Hippocampal formation (tissue), 2 donors: Measurements from ENCODE around the gene LSM2.

Experiments
- DNase-seq, 2 donors: peaks; one replicate each; lab custom pipeline; 2025; lab: John Stamatoyannopoulos, UW

LSM2 gene

DNA sequence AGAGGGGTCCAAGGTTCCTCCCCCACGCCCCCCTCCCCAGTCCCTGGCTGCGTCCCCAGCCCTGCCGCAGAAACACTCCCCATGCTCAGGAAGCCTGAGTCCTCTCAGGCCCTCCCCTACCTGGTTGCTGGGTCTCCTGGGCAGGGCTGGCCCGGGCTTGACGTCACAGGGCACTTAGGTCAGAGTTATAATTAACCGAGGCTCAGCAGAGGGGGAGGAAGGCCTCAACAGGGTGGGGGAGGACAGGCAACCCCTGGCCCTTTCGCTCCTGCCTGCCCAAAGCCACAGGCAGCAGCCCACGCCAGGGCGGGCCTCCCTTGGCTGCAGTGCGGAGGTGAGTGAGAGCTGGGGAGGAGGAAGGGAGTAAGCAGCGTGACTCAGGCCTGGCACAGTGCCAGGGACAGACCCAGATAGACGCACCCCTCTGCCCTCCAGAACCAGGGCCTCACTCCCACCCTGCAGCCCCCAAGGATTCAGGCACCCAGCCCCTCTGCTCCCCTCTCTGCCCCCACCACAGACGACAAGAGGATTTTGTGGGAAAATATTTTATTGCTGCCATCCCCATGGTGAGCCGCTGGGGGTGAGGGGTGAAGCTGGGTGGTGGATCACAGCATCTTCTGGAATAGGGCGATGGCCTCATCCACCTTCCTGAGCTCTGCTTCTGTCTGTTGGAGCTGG is 29.6 kb downstream of the LSM2 start, which contains the start of gene VWA7:
Gene VWA7 (minus strand): TSS at position 340 of the 678 bp plus-strand sequence. CDS start 549 bp downstream, outside the sequence.
- DNase-seq, result no peak

DNA sequence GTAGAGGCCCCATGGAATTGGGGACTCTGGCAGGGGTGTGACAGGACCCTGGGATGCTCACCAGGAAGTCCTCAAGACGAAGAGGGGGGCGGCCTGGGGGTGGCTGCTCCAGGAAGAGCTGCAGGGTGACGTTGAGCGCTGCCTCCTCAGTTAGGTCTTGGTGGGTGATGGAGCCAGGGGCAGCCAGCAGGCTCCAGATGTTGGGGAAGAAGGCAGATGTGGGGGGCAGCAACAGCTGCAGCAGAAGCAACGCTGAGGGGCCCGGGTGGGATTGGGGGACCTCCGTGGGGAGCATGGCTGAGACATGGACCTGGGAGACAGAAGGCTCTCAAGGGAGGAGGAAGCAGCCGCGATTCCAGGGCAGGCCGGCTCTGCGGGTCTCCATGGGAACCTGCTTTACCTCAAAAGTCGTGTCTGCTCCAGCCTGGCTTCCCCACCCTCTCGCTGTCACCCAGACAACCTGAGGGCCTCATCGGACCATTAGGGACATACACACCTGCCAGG is 30.2 kb downstream of the LSM2 start:
- DNase-seq, result no peak

DNA sequence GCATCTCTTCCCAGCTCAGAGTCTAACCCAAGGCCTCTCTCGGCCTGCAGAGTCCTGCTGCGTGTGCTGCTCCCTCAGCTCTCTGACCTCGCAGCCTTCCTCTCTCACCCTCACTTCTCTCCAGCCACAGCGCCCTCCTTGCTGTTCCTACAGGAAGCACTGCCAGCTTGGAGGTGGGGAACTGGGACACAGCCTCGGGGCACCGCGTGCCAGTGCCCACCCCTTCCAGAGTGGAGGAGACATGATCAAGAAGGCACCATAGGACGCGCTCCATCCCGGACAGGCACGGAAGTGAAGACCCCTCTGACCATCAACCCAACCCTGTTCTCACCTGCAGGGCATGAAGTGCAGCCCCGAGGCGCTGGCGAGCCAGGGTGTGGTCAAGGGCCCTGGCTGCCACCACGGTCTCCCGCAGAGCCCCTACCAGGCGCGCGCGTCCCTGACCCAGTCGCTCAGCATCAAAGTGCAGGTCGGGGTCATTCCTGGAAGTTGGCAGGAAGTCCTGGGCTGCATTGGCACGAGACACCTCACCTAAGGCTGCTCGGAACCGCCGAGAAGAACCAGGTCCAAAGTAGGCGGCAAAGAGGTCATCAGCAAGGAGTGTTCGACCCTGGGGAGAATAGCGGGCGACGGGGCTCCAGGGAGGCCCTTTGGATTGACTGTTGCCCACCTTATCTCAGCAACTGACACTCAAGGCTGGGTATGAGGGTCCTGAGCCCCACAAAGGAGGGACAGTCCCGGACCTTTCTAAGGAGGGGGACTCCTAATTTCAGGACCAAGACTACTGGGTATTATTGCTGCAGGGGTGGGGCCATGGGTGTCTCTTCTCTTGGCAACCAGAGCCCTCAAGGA is 30.9 kb downstream of the LSM2 start:
- no peak for DNase-seq

DNA sequence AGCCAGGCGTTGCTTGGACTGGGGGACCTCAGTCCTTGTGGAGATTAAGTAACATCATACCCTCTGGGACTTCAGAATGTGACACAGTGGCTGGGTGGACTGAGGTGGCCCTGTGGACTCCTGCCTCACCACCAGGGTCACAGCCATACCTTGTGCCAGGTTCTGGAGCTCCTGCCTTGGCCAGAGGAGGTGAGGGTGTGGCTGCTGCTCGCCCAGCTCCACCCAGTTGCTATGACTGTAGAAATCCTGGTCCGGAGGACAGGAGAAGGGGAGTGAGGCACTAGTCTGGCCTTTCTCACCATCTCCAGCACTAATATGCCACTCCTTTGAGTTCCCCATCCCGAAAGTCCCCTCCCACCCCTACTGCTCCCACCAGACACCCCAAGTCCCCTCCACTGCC is 31.6 kb downstream of the LSM2 start:
- no peak for DNase-seq

DNA sequence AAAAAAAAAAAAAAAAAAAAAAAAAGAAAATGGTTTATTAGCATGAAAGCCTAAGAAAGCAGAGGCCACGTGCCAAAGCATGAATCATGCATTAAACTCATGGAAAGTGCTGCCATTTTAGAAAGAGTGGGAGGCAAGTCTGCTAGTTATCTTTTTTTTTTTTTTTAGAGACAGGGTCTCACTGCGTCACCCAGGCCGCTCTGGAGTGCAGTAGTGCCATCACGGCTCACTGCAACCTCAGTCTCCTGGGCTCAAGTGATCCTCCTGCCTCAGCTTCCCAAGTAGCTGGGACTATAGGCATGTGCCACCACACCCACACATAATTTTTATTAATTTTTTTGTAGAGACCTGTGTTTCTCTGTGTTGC is 34.8 kb downstream of the LSM2 start:
- DNase-seq, result no peak

DNA sequence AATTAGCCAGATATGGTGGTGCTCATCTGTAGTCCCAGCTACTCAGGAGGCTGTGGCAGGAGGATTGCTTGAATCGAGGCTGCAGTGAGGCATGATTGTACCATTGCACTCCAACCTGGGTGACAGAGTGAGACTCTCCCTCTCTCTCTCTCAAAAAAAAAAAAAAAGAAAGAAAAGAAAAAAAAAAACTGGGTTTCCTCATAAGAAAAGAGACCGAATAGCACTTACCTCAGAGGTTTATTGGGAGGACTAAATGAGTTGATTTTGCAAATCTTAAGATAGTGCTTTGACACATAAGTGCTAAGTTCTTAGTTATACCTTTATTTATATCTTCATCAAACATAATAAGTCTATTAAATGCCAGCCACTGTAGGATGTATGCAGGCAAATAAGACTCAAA is 35.9 kb downstream of the LSM2 start:
- DNase-seq, result no peak

DNA sequence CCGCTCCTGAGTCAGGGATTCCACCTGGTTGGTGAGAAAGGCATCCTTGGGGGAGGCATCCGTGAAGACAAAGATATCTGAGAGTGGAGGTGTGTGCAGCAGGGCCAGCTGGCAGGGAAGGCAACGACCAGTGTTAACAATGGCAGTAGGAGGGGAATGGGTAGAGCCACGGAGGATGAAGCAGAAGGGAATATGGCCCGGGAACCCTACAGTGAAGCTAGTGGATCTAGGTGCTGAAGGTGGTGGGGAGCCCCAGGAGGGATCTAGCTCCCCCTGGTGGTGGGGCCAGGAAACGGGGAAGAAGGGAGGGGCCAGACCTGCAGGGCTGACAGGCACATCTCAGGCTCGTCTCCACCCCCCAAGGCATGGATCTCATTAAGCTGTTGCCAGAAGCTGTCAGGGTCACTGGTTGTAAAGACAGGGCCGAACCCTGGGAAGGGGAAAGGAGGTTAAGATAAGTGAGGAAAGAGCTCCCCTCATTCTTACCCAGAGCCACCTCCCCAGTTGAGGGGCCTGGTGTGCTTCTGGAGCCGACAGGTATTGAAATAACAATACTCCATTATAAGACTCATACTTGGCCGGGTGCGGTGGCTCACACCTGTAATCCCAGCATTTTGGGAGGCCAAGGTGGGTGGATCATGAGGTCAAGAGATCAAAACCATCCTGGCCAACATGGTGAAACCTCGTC is 36.9 kb downstream of the LSM2 start:
- DNase-seq, result no peak

DNA sequence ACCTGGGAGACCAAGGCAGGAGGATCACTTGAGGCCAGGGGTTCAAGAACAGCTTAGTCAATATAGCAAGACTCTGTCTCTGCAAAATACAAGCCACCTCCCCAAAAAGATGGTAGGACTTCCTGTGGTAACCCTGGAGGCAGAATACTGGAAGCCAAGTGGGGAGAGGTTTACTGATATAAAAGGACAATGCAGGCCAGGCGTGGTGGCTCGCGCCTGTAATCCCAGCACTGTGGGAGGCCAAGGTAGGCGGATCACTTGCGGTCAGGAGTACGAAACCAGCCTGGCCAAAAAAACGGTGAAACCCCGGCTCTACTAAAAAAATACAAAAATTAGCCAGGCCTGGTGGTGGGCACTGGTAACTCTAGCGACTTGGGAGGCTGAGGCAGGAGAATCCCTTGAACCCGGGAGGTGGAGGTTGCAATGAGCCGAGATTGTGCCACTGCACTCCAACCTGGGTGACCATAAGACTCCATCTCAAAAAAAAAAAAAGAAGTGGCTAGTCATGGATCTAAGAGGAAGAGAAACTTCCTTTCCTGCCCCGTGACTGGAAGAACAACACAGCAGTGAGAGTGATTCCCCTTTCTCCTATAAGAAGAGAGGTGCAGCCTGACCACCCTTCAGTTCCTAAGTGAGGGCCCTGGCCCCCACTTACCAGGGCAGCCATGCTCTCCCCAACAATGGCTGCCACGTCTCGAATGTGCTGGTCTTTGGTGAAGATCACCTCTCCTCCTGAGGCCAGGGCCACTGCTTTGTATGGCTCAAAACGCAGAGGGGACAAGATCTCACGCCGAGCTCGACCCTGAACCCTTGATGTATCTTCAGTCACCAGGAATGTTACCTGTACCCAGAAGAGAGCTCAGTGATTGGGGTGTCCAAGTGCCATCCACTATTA is 38.2 kb downstream of the LSM2 start:
- DNase-seq, result no peak

DNA sequence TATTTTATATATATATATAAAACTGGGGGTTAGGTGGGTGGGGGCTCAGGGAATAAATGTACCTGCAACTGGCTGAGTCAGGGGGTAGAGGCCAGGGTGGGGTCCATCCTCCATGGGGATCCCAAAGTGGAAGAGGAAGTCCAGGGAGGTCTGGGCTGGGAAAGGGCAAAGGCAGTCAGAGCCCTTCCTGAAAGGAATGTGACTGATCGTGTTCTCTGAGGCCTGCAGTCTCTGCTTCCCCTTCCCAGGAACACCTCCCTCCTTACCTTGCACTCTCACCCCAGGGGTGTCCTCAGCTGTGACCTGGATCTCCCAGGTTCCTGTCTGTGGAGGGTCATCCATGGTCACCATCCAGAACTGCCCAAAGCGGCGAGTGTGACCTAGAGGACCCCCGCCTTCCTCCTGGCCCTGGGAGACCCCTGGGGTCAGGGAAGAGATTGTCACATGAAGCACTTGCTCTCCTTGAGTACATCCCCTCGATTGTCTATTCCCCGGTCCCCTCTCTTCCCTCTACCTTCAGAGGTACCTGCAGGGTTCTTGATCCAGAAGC is 39.6 kb downstream of the LSM2 start:
- no peak for DNase-seq

DNA sequence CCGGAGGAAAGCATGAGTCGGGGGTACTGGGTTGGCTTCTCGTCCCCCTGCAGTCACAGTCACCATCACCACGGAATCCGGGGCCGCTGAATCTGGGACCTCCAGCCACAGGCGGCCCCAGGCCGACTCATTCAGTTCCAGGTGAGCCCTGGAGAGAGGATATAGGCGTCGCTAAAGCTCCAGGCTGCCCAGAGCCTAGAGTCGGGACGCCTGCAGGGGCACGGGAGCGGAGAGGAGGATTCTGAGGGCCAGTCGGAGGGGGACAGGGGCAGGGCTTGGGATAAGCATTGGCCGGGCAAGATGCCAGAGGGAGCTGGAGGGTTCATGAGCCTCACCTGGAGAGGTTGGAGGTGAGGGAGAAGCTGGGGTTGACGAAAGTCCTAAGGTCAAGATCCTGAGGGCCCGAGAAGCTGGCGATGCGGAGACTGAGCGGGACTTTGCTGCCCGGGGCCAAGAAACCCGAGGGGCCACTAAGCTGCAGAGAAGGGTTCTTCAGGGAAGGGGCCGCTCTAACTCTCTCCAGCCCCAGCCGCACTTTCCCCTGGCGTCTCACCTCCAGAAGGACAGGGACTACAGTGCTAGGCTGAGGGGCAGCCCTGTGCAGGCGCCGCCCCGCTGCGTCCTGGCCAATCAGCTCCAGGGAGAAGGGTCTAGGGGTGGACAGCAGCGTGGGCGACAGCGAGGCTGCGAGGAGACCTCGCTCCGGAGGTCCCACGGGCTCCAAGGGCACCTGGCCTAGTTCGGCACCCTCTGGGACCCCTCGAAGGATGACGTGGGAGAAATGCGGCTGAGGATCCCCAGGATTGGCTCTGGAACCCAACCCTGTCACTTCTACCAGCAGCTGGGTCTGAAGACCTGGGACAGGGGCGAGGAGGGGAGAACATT is 40.6 kb downstream of the LSM2 start:
- no peak for DNase-seq

DNA sequence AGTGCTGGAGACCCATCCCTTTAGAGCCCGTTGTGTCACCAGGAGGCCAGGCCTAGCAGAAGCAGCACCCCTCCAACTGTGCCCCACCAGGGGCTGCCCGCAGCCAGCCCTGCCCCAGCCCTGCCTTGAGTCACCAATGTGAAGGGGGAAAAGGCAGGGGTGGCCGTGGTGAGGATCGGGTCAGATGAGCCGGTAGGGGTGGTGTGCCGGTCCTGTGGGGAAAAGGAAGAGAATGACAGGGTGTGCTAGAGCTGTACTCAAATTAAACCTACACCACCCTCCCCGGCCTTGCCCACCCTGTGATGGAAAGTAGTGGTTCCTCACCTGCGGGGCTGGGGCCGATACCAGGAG is 41.2 kb downstream of the LSM2 start:
- no peak for DNase-seq

DNA sequence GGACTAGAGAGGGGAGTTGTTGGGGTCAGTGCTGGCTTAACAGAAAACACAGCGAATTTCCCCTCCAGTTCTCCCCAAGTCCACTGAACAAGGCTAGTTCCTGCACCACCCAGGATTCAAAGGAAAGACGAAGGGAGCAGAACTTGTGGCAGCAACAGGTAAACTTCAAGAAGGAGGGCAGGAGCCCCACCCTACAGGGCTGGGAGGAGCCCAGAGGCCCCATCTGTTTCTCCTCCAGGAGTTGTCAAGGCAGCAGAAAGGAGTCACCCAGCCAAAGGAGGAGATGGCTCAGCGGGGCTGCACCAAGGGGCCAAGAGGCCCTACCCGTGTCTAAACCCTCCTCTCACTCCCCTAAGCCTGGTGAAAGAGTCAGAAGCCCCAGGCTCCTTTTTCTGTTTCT is 42.6 kb downstream of the LSM2 start:
- no peak for DNase-seq

DNA sequence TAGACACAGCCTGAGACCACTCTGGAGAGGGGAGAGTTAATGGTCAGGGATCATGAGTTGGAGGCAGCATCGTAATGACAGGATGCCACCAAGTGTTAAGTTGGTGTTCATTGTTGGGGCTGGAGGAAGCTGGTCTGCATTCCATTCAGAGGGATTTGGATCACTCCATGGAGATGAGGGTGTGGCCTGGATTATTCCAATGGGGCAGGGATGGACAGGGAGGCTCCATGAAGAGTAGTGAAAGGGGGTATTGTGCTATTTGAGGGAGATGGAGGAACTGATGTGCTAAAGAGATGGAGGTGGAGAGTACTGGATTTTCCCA is 43.2 kb downstream of the LSM2 start:
- no peak for DNase-seq

DNA sequence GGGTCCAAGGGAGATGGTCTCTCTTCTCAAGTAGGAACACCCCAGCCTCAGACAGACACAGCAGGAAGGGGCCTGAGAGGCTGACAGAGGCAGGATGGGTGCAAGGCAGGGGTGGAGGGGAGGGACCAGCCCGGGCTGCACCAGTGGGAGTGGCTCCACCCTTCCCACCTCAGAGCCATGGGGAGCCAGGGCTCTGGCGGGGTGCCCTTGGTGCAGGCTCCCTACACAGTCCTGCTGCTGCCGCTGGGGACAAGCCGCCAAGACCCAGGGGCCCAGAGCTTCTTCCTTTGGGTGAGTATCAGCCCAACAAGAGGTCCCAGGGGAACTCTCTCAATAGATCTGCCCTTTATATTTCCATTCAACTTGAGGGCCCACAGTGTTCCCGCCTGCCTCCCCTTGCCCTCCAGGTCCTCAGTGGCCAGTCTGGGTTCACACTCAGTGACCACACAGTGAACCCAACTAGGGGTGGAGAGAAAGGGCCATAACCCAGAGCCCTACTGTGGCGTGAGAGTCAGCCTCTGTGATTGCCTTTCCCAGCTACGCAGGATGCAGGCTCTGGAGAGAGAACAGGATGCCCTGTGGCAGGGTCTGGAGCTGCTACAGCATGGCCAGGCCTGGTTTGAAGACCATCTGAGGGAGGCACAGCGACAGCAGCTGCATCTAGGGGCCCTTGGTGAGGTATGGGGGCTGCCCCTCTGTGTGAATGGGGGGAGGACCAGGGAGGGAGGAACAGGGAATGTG is 43.7 kb downstream of the LSM2 start:
- DNase-seq, result no peak

DNA sequence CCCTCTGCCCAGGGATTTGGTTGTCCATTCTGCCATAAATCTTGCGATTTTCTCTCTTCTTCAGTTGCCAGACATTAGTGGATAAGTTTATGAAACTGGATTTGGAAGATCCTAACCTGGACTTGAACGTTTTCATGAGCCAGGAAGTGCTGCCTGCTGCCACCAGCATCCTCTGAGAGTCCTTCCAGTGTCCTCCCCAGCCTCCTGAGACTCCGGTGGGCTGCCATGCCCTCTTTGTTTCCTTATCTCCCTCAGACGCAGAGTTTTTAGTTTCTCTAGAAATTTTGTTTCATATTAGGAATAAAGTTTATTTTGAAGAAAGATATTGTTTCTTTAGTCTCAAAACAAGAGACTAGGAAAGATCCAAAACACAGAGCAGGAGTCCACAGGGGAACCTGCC is 44.4 kb downstream of the LSM2 start, which contains the start of gene SAPCD1:
Gene SAPCD1 (plus strand): TSS at position 301 of the 400 bp plus-strand sequence. CDS start 399 bp downstream, outside the sequence.
- no peak for DNase-seq

DNA sequence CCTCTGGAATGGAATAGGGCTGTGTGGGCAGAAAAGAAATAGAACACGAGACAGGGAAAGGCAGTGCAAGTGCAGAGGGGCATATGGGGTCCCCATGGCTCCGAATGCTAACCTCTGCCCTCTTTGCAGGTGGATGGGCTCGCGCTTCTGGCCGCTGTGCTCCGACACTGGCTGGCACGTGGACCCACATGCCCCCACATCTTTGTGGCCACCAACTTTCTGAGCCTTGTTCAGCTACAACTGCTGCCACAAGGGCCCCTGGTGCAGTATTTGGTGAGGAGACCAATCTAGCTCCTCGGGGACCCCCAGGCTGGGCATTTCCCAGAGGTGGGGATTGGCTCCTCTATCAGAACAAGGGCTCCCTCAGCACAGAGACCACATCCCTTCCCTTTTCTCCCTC is 45.4 kb downstream of the LSM2 start:
- no peak for DNase-seq

DNA sequence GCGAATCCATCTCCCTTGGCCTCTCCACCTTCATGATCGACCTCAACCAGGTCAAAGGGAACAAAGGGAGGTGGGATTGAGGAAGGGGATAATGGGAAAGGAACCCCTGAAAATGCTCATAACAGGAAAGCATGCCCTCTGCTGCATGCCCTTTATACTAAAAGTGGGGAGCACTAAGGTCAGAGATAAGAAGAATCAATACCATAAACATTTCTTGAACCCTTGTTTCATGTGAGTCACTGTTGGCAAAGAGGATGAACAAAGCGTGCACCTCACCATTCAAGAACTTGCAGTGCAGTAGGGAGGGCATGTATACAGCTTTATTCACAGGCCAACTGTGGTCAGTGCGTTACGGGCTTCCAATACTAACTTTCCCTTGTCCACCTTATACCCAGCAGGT is 46.0 kb downstream of the LSM2 start:
- DNase-seq, result no peak

DNA sequence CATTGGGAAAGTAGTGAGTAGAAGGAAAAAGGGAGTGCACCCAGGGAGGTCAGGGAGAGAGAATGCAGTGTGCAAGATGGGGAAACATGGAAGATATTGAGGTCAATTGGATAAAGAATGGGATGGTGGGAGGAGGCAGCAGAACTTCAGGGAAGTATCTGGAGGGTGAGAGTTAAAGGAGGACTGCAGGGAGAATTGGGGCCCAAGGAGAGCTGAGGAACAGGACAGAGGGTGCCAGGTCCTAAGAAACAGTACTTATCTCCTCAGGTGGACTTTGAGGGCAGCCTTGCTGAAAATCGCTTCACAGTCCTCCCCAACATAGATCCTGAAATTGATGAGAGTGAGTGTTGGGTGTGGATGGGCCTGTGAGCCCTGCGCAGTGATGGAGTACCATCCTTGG is 48.5 kb downstream of the LSM2 start:
- DNase-seq, result no peak

DNA sequence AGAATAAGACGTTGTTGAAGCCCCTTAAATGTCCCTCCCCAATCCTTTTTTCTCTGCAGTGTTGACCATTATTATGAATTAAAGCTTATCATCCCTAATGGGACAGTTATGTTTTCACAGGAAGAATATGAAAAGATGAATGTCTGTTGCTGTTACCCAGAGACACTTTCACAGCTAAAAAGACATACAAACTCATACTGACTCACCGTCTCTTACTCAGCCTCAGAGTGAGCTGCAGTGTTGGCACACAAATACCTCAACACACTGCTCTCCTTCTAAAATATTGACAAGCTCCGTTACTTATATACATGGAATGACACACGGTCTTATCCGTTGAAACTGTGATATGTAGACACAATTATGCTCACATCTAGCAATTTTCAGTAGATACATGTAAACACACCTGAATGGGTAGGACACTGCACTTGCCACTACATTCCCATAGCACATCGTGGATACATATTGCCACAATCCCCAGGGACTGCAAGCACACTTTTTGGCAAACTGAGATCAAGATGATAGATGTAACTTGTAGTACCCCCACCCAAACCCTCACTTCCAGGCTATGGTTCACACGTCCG is 53.9 kb downstream of the LSM2 start:
- DNase-seq, result no peak
